Measurements from ENCODE around the gene RXRA.

Gene RXRA

DNA sequence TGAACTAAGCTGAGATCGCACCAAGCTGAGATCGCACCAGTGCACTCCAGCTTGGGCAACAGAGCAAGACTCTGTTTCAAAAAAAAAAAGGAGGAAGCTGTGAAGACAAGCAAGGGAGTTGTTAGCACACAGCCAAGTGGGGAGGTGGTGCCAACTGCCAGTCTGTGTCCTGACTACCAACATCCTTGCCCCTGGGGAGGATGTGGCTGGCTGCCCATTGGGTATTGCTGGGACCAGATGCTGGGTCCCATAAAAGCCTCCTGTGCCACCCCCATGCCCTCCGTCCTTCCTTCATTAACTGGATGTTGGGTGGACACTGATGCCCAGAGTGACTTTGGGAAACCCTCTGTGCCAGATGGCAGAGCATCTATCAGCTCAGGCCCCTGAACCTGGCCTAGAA is 158.2 kb downstream of the RXRA start:
- DNase-seq, result peak in 27 of 56 donors; percentile 5 to 66 (median 18)

GRCh38 chr9:134485653-134486052 is 159.4 kb downstream of the RXRA start:
- no peak for DNase-seq

- DNase-seq, result peak in 1 of 56 donors; percentile 2
Measured at GRCh38 chr9:134486143-134486591, 159.9 kb downstream of the RXRA start.

DNA sequence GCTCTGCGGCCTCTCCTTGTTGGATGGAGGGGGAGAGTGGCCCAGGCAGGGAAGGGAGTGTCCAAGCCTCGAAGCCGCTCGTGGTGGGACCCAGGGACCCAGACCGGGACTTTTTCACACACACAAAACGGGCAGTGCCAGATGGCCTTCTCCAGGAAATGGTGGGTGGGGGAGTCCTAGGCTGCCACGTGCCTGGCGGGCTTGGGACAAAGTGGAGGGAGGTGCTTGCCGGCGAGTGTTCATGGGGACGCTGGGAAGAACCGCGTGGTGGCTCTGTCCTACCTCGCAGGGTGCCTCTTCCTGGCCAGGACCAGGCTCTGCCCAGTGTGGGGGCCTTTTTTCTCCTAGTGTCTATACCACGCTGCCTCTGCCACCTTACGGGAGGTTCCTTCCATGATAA is 160.3 kb downstream of the RXRA start:
- DNase-seq, result no peak

Data from nucleus accumbens (tissue), 56 donors.